Transverse colon (tissue), 4 donors: ENCODE results near the gene GET4. TPM values are rescaled to one million over a fixed set of nuclear protein-coding genes. Genes with fewer than 3 reads are reported as not detected.

Experiments
- DNase-seq: peaks from one replicate; pipeline ENCODE4 v3.0.0-alpha.2; 2019
- H3K27ac ChIP-seq, 4 donors: fragments of 200-600 bp; sonication (generic); 2 replicates each; pipeline ENCODE4 v1.5.1; 2016 to 2018; ENCODE audit warnings: inconsistent platforms in 4 of 4
- H3K27me3 ChIP-seq: fragments of 200-600 bp; sonication (generic); 2 replicates; pipeline ENCODE4 v1.5.1; 2017; ENCODE audit warnings: inconsistent platforms
- H3K36me3 ChIP-seq, 4 donors: fragments of 200-600 bp; sonication (generic); 2 replicates each; pipeline ENCODE4 v1.5.1; 2017 to 2019; ENCODE audit warnings: inconsistent platforms in 4 of 4
- H3K4me1 ChIP-seq, 4 donors: fragments of 200-600 bp; sonication (generic); 2 replicates each; pipeline ENCODE4 v1.5.1; 2017 to 2020; ENCODE audit warnings: inconsistent platforms in 4 of 4
- H3K4me3 ChIP-seq, 4 donors: fragments of 200-600 bp; sonication (generic); 1 replicate in 1 of 4; 2 replicates in 3 of 4; pipeline versions ENCODE4 v1.5.1 to v1.6.1; 2017 to 2019; ENCODE audit warnings: inconsistent platforms in 4 of 4
- H3K9me3 ChIP-seq, 2 donors: fragments of 200-600 bp; sonication (generic); 2 replicates each; pipeline ENCODE4 v1.5.1; 2017 to 2019; ENCODE audit warnings: inconsistent platforms in 2 of 2
- CTCF ChIP-seq, 5 experiments: fragments of 200-600 bp in 3 of 5; fragments of 450-650 bp in 2 of 5; sonication (generic) in 3 of 5; IDR thresholded peaks; 1 replicate in 2 of 5; 2 replicates in 3 of 5; pipeline ENCODE4 v1.5.1; 2016 to 2017; ENCODE audit warnings: antibody characterized with exemption in 5 of 5, inconsistent platforms in 3 of 5, mild to moderate bottlenecking in 2 of 5, moderate library complexity in 1 of 5
- EP300 ChIP-seq: sonication (generic); formaldehyde crosslinking; IDR thresholded peaks from one replicate; pipeline ENCODE4 v1.6.1; 2017; ENCODE audit warnings: antibody characterized with exemption, low read depth
- POLR2A ChIP-seq: fragments of 450-650 bp; IDR thresholded peaks from one replicate; pipeline ENCODE4 v1.6.1; 2016; ENCODE audit warnings: antibody characterized with exemption, mild to moderate bottlenecking, moderate library complexity
- POLR2AphosphoS5 ChIP-seq, 3 donors: sonication (generic); formaldehyde crosslinking; IDR thresholded peaks; one replicate each; pipeline ENCODE4 v1.6.1; 2016; ENCODE audit warnings: antibody characterized with exemption in 3 of 3
- WGBS, 2 donors: methylation state at CpG; one replicate each; pipeline ENCODE4 v1.1.5; 2018; ENCODE audit warnings: low coverage in 1 of 2; 5-methylcytosine and 5-hydroxymethylcytosine counted together
- in situ Hi-C, 4 donors: fragments of 200-750 bp; cut with MboI; loops; one replicate each; pipeline versions ENCODE4 v1.15.0 to v1.15.1; 2017; ENCODE audit warnings: low sequenced_read_pairs in 3 of 4, low pct_ligation_motif_present in 1 of 4, low pct_unique_long_range_greater_than_20kb in 1 of 4
- intact Hi-C: fragments of 100-400 bp; cut with DNase I; formaldehyde crosslinking; loops from one replicate; pipeline ENCODE4 v1.15.1; 2023; ENCODE audit warnings: low total_unique reads
- total RNA-seq, 4 donors: library from RNA; depleted of rRNA; stranded (reverse); fragments of >200 nt; gene quantifications; one replicate each; pipeline ENCODE4 v1.1.0, GENCODE V29; 2016

GET4 gene
- total RNA-seq, 4 donors from 2014 or later = 49.4 to 116 (median 85.2) TPM

GRCh38 chr7:834277-834676, 42.1 kb upstream of the GET4 start:
- TF ChIP-seq POLR2AphosphoS5 (IDR thresholded peaks at IDR 0.05) (no peak), CTCF (IDR thresholded peaks at IDR 0.05) (no peak), POLR2A (no peak), EP300 (no peak)
- intact Hi-C loops (loop anchor here (5.0 kb wide), 1 partner anchor 33 kb away; no protein-coding TSS in a partner anchor), in situ Hi-C loops (no loop called here)
- Histone ChIP-seq H3K27ac (peak overlapping the region; percentile 76 to 87 (median 83)), H3K4me1 (peaks cover 24 to 61% (median 52%) of the 10 kb centered on the region in 4 donors), H3K9me3 (no peaks in the 10 kb centered on the region), H3K4me3 (no peak overlapping the region), H3K27me3 (no peaks in the 10 kb centered on the region), H3K36me3 (peaks cover 0 to 4% (median 0%) of the 10 kb centered on the region in 4 donors)
- no peak for DNase-seq
- WGBS, 2 donors = 86 to 96% methylated on average over 6 to 12 of the region's 12 CpGs

GRCh38 chr7:835021-835420, 41.3 kb upstream of the GET4 start:
- intact Hi-C loops (no loop called here), in situ Hi-C loops (no loop called here)
- H3K9me3 ChIP-seq = no peaks in the 10 kb centered on the region
- no peaks in the 10 kb centered on the region for H3K27me3 ChIP-seq
- TF ChIP-seq POLR2A (no peak), EP300 (no peak), POLR2AphosphoS5 (IDR thresholded peaks at IDR 0.05) (no peak), CTCF (IDR thresholded peaks at IDR 0.05) (no peak)
- no peak overlapping the region for H3K4me3 ChIP-seq
- H3K27ac ChIP-seq = peak overlapping the region; percentile 76 to 87 (median 83)
- H3K4me1 ChIP-seq = peaks cover 22 to 54% (median 48%) of the 10 kb centered on the region in 4 donors
- DNase-seq = no peak
- peaks cover 0 to 4% (median 1%) of the 10 kb centered on the region in 4 donors for H3K36me3 ChIP-seq
- WGBS, 2 donors = 97 to 98% methylated on average over 9 to 12 of the region's 12 CpGs

- Histone ChIP-seq H3K36me3 (peaks cover 0 to 5% (median 2%) of the 10 kb centered on the region in 4 donors), H3K4me1 (peaks cover 14 to 48% (median 41%) of the 10 kb centered on the region in 4 donors)
- TF ChIP-seq POLR2A (no peak), CTCF (IDR thresholded peaks at IDR 0.05) (no peak), EP300 (no peak), POLR2AphosphoS5 (IDR thresholded peaks at IDR 0.05) (no peak)
Measured at GRCh38 chr7:835485-836401, 40.6 kb upstream of the GET4 start.

GRCh38 chr7:836429-836828, 39.9 kb upstream of the GET4 start:
- peaks cover 0 to 5% (median 2%) of the 10 kb centered on the region in 4 donors for H3K36me3 ChIP-seq
- WGBS, 2 donors = 47 to 75% methylated on average over 1 to 5 of the region's 5 CpGs
- in situ Hi-C loops (no loop called here), intact Hi-C loops (no loop called here)
- H3K4me3 ChIP-seq = no peak overlapping the region
- peak overlapping the region; percentile 76 to 87 (median 83) for H3K27ac ChIP-seq
- H3K9me3 ChIP-seq = no peaks in the 10 kb centered on the region
- no peaks in the 10 kb centered on the region for H3K27me3 ChIP-seq
- peak; percentile 29 to 59 (median 41) for TF ChIP-seq CTCF (IDR thresholded peaks at IDR 0.05)
- no peak for TF ChIP-seq POLR2A
- TF ChIP-seq EP300 = no peak
- TF ChIP-seq POLR2AphosphoS5 (IDR thresholded peaks at IDR 0.05) = peak in 1 of 3 donors; percentile 16
- H3K4me1 ChIP-seq = peaks cover 10 to 41% (median 34%) of the 10 kb centered on the region in 4 donors
- DNase-seq = peak; percentile 40

More at GRCh38 chr7:835485-836401, 40.6 kb upstream of the GET4 start:
- in situ Hi-C loops = no loop called here
- peak overlapping the region; percentile 76 to 87 (median 83) for H3K27ac ChIP-seq
- no peaks in the 10 kb centered on the region for H3K27me3 ChIP-seq
- peak; percentile 32 for DNase-seq
- 71 to 72% methylated on average over 6 to 27 of the region's 27 CpGs for WGBS, 2 donors
- intact Hi-C loops = no loop called here
- no peak overlapping the region for H3K4me3 ChIP-seq
- H3K9me3 ChIP-seq = no peaks in the 10 kb centered on the region
